ACC112 (cell line): ENCODE measurements around the gene ZNF74.
A peak's percentile ranks its signal among the peaks of the same experiment; 100 is the strongest.

Experiments
- H2AFZ ChIP-seq: fragments of 200-600 bp; sonication (generic); one replicate; pipeline ENCODE4 v1.6.0; 2017; ENCODE audit warnings: antibody characterized with exemption, low read length; ENCODE audit not compliant: unreplicated experiment
- H3K27ac ChIP-seq: fragments of 200-600 bp; sonication (generic); 2 replicates; pipeline ENCODE4 v1.5.1; 2014; ENCODE audit warnings: low read depth, mild to moderate bottlenecking, antibody characterized with exemption, low read length, moderate library complexity
- H3K27me3 ChIP-seq: fragments of 200-600 bp; sonication (generic); 2 replicates; pipeline ENCODE4 v1.6.1; 2014; ENCODE audit warnings: mild to moderate bottlenecking, antibody characterized with exemption, low read length, moderate library complexity, mixed read lengths; ENCODE audit not compliant: insufficient read depth
- H3K36me3 ChIP-seq: fragments of 200-600 bp; sonication (generic); 2 replicates; pipeline ENCODE4 v1.6.1; 2016; ENCODE audit warnings: mild to moderate bottlenecking, antibody characterized with exemption, low read length, moderate library complexity, mixed read lengths; ENCODE audit not compliant: insufficient read depth
- H3K4me1 ChIP-seq: fragments of 200-600 bp; sonication (generic); one replicate; pipeline ENCODE4 v1.6.1; 2016; ENCODE audit warnings: low read length, mixed read lengths; ENCODE audit not compliant: insufficient read depth, unreplicated experiment, control insufficient read depth
- H3K4me3 ChIP-seq: fragments of 200-600 bp; sonication (generic); 2 replicates; pipeline ENCODE4 v1.5.1; 2014; ENCODE audit warnings: mild to moderate bottlenecking, low read depth, low read length
- H3K79me2 ChIP-seq: fragments of 200-600 bp; sonication (generic); one replicate; pipeline ENCODE4 v1.6.0; 2016; ENCODE audit warnings: low read length; ENCODE audit not compliant: control insufficient read depth, unreplicated experiment, insufficient read depth

Gene ZNF74

DNA sequence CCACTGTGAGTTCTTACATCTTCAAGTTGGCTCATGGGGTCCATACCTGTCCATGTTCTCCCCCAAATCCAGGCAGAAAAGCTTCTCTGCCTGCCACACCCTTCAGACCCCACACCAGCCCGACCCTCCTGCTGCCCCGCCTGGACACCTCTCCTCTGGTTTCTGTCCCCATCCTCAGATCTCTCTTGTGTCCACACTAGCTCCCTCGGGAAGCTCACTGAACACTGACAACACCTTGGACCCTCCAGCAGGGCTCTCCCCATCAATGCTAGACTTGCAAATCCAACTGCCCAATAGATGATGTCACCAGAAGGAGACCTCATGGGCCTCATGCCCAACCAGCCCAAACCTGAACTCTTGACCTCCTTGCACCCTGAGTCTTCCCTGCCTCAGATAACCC is 40.8 kb downstream of the ZNF74 start:
- H3K79me2 ChIP-seq: peaks cover 40% of the 10 kb centered on the region
- H3K4me3 ChIP-seq: no peak overlapping the region
- H3K36me3 ChIP-seq: no peaks in the 10 kb centered on the region
- no peak overlapping the region for H2AFZ ChIP-seq
- H3K4me1 ChIP-seq: peaks cover 17% of the 10 kb centered on the region
- no peaks in the 10 kb centered on the region for H3K27me3 ChIP-seq
- H3K27ac ChIP-seq: no peak overlapping the region

DNA sequence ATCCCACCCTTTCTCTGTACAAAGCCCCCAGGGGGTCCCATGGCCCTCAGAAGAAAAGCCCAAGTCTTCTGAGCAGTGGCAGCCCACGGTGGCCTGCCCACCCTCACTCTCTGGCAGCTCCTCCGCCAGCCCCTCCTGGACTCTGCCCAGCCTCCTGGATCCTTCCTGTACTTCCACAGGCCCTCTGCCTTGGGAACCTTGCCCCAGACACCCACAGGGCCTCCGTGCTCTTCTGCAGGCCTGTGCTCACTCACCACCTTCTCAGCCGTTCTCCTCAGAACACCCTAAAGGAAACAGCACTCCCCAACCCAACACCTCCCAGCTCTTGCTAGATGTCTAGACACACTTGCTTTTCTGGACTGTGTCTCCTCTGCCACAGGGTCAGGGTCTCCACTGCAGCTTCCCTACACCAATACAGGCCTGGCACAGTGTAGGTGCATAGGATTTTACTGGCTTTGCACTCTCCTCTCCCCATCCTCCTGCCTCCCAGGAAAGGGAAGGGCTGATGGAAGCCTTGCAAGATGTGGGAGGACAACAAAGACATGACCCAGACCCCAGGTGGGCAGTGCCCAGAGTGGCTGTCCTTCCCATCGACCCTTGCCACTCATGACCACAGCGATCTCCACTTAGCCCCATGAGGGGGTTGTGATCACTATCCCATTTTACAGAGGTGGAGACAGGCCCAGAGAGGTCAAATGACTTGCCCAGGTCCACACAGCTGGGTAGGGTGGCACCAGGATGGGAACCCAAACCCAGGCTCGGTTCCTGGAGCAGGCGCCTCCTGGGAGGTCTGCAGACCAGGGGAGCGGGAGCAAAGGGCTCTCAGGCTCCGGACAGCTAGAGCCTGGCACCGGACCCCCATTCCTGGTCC is 41.7 kb downstream of the ZNF74 start:
- H3K36me3 ChIP-seq: no peaks in the 10 kb centered on the region
- peak overlapping the region; percentile 14 for H2AFZ ChIP-seq
- H3K79me2 ChIP-seq: peaks cover 40% of the 10 kb centered on the region
- no peaks in the 10 kb centered on the region for H3K27me3 ChIP-seq
- H3K4me3 ChIP-seq: peak overlapping the region; percentile 97
- H3K4me1 ChIP-seq: peaks cover 17% of the 10 kb centered on the region
- no peak overlapping the region for H3K27ac ChIP-seq

- H3K27me3 ChIP-seq: no peaks in the 10 kb centered on the region
- H3K27ac ChIP-seq: no peak overlapping the region
- no peaks in the 10 kb centered on the region for H3K36me3 ChIP-seq
- peak overlapping the region; percentile 97 for H3K4me3 ChIP-seq
- H2AFZ ChIP-seq: peak overlapping the region; percentile 14
- peaks cover 40% of the 10 kb centered on the region for H3K79me2 ChIP-seq
- peaks cover 17% of the 10 kb centered on the region for H3K4me1 ChIP-seq
These were observed 42.4 kb downstream of the ZNF74 start for GRCh38 chr22:20436307-20436767.

DNA sequence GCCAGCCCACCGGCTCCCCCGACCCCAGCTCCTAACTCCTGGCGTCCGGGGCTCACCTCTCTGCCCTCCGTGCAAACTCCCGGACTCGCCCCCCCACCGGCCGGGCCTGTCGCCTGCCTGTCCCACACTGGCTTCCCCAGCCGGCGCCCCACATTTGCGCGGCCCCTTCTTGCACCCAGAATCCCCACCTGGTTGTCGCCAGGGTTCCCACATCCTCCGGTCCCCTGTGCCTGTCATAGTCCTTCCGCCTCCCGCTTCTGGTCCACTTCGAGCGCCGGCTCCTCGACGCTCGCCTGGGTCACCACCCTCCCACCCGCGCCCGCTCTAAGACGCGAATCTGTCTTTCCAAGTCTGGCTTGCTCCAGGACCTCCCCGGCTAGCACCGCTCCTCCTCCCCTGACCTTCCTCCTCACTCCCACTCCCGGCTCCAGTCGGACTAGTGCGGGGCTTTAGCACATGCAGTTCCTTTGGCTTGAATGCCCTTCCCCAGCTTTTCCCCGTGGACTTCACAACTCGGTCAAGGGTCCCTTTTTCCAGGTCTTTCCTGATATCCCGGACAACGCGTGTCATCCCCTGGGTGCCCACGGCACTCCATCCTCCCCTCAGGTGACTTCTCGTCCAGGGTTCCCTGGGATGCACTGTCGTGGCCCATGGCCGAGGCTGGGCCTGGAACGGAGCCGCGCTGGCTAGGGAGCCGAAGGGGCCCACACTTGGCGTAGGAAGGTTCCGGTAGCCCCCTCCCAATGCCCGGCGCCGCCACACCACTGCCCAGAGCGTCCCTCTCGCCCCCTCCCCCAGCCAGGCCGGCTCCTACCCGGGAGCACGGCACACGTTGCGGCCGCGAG is 43.0 kb downstream of the ZNF74 start:
- peak overlapping the region; percentile 97 for H3K4me3 ChIP-seq
- no peak overlapping the region for H3K27ac ChIP-seq
- peaks cover 40% of the 10 kb centered on the region for H3K79me2 ChIP-seq
- no peak overlapping the region for H2AFZ ChIP-seq
- no peaks in the 10 kb centered on the region for H3K27me3 ChIP-seq
- H3K36me3 ChIP-seq: no peaks in the 10 kb centered on the region
- peaks cover 17% of the 10 kb centered on the region for H3K4me1 ChIP-seq

- no peak within 1 kb of the TSS for H2AFZ ChIP-seq
- H3K4me3 ChIP-seq: peak within 1 kb of the TSS; percentile 97
- H3K27me3 ChIP-seq: no peaks in the 10 kb centered on the region
- no peak within 1 kb of the TSS for H3K27ac ChIP-seq
- H3K79me2 ChIP-seq: peaks cover 35% of the 10 kb centered on the region
- H3K4me1 ChIP-seq: peaks cover 17% of the 10 kb centered on the region
- no peaks in the 10 kb centered on the region for H3K36me3 ChIP-seq
These were observed 43.9 kb downstream of the ZNF74 start, which contains the start of gene SCARF2 for GRCh38 chr22:20437613-20438426. TSS of gene SCARF2 (minus strand) at chr22:20437825. CDS start at chr22:20437754, 71 bp downstream.

- H3K79me2 ChIP-seq: peaks cover 31% of the 10 kb centered on the region
- H3K27me3 ChIP-seq: no peaks in the 10 kb centered on the region
- H2AFZ ChIP-seq: no peak overlapping the region
- peaks cover 17% of the 10 kb centered on the region for H3K4me1 ChIP-seq
- H3K4me3 ChIP-seq: peak overlapping the region; percentile 97
- H3K36me3 ChIP-seq: no peaks in the 10 kb centered on the region
- no peak overlapping the region for H3K27ac ChIP-seq
These were observed 44.4 kb downstream of the ZNF74 start for GRCh38 chr22:20438427-20438677.

DNA sequence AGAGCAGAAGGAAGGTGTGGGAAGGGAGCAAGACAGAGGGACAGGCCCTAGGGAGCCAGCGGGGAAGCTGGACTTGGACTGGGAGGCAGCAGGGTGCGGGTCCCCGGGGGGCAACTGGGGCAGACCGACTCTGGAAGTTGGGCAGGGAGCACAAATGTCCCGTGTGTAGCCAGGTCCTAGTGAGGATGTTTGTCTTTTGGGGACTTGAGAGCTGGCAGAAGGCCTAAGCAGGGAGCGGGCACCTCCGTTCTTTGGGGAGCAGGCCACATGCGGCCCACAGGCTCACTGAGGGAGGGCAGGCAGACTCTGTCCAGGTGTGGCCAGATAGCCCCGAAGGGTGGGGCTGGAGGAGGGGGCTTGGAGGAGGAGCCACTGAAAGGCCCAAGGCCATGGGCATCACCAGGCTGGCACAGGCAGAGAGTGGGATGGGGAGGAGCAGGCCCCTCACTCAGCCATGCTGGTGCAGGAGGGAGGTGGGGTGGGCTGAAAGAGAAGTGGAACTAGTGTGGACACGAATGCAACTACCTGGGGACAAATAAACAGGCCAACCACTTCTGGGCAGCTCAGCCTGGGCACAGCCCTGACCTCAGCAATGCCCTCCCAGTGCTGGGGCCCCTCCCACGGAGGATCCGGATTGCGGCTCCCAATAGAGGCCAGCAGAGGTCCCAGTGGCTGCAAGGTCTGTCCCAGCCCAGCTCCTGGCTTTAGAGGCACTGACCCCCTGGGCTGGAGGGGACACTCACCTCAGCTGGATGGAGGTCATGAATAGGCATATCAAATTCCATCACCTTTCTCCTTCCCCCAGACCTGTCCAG is 44.9 kb downstream of the ZNF74 start:
- Histone ChIP-seq H3K4me3 (no peak overlapping the region; the same call in 1 of the 2 replicates), H3K27ac (no peak overlapping the region), H3K27me3 (no peaks in the 10 kb centered on the region), H2AFZ (no peak overlapping the region), H3K79me2 (peaks cover 28% of the 10 kb centered on the region), H3K4me1 (peaks cover 17% of the 10 kb centered on the region), H3K36me3 (no peaks in the 10 kb centered on the region)

DNA sequence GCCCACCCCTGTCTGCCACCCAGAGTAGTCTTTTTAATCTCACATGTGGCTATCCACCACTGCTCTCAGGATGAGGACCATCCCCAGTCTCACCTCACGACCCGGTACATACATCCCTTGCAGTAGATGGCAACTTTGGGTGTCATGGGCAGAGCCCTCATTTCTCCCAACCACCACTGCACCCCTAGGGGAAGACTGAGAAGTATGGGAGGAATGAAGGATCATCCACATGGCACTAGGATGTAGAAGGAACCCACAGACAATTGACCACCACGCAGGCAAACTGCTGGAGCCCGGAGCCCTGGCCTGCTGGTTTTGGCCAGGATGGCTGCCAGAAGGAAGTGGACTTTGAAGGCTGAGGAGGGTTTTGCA is 45.6 kb downstream of the ZNF74 start:
- Histone ChIP-seq H3K27ac (no peak overlapping the region), H3K4me1 (peaks cover 17% of the 10 kb centered on the region), H2AFZ (no peak overlapping the region), H3K4me3 (no peak overlapping the region), H3K36me3 (no peaks in the 10 kb centered on the region), H3K79me2 (peaks cover 25% of the 10 kb centered on the region), H3K27me3 (no peaks in the 10 kb centered on the region)

DNA sequence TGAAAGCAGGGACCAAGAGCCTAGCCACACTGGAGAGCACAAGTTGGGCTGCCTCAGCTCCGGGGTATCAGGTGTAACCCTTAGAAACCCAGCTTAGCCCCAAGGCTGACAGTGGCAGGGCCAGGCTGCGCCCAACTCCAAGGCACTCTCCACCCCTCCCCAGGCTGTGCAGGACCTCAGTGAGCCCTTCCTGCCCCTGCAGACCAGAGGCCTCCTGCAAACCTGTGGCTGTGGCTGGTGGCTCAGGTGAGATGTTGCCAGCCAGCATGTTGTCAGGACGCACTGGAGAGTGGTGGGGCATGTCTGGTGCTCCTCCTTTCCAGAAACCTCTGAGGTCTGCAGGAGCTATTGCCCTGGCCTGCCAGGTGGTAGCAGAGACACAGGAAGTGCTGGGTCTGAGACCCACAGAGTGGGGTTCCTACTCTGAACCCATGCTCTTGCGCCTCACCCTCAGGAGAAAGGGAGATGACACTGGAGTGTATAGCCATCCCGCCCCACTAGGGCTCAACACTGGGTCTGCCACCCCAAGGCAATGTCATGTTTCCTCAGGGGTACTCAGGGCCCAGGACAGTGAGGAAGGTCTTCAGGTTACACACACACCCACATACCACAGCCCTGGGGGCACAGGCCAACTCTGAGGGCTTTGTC is 46.1 kb downstream of the ZNF74 start:
- no peaks in the 10 kb centered on the region for H3K36me3 ChIP-seq

More for the DNA sequence above, 46.1 kb downstream of the ZNF74 start:
- Histone ChIP-seq H3K4me3 (no peak overlapping the region), H2AFZ (no peak overlapping the region), H3K79me2 (peaks cover 20% of the 10 kb centered on the region), H3K4me1 (peaks cover 16% of the 10 kb centered on the region), H3K27me3 (no peaks in the 10 kb centered on the region), H3K27ac (no peak overlapping the region)
